Brain pericyte (primary cell): ENCODE data around the gene ALPK3.

ENCODE experiments used
- DNase-seq: peaks from one replicate; pipeline ENCODE4 v3.0.0-alpha.2; 2012; ENCODE audit warnings: low read depth, low spot score

The ALPK3 gene

GRCh38 chr15:84799511-84800187, 17.5 kb upstream of the ALPK3 start:
- no peak for DNase-seq

GRCh38 chr15:84800365-84800806, 16.8 kb upstream of the ALPK3 start:
- DNase-seq, result no peak

- no peak for DNase-seq
Measured at GRCh38 chr15:84804005-84804900, 12.9 kb upstream of the ALPK3 start.

- no peak for DNase-seq
Measured at GRCh38 chr15:84805221-84805620, 11.9 kb upstream of the ALPK3 start.

GRCh38 chr15:84807228-84807627, 9.9 kb upstream of the ALPK3 start:
- DNase-seq, result no peak

- DNase-seq, result no peak
Measured at GRCh38 chr15:84810073-84810840, 6.9 kb upstream of the ALPK3 start.

GRCh38 chr15:84811151-84811550, 6.0 kb upstream of the ALPK3 start:
- no peak for DNase-seq

- DNase-seq, result no peak
Measured at GRCh38 chr15:84811828-84812227, 5.3 kb upstream of the ALPK3 start.

GRCh38 chr15:84812842-84813241, 4.3 kb upstream of the ALPK3 start:
- no peak for DNase-seq

- DNase-seq, result no peak
Measured at GRCh38 chr15:84813435-84813834, 3.7 kb upstream of the ALPK3 start.

- no peak for DNase-seq
Measured at GRCh38 chr15:84813931-84814330, 3.2 kb upstream of the ALPK3 start.

GRCh38 chr15:84814916-84815315, 2.2 kb upstream of the ALPK3 start:
- DNase-seq, result no peak

- no peak for DNase-seq
Measured at GRCh38 chr15:84817466-84818081, 418 bp downstream of the ALPK3 start.

- no peak for DNase-seq
Measured at GRCh38 chr15:84818261-84819131, 1.3 kb downstream of the ALPK3 start.

- DNase-seq, result no peak
Measured at GRCh38 chr15:84819291-84819768, 2.2 kb downstream of the ALPK3 start.

- DNase-seq, result no peak
Measured at GRCh38 chr15:84819791-84820190, 2.6 kb downstream of the ALPK3 start.

GRCh38 chr15:84821501-84822021, 4.4 kb downstream of the ALPK3 start:
- DNase-seq, result no peak

- DNase-seq, result no peak
Measured at GRCh38 chr15:84822653-84823281, 5.6 kb downstream of the ALPK3 start.

- DNase-seq, result no peak
Measured at GRCh38 chr15:84823282-84823878, 6.2 kb downstream of the ALPK3 start.
